ENCODE results near the gene CACNA1C.

CACNA1C gene

DNA sequence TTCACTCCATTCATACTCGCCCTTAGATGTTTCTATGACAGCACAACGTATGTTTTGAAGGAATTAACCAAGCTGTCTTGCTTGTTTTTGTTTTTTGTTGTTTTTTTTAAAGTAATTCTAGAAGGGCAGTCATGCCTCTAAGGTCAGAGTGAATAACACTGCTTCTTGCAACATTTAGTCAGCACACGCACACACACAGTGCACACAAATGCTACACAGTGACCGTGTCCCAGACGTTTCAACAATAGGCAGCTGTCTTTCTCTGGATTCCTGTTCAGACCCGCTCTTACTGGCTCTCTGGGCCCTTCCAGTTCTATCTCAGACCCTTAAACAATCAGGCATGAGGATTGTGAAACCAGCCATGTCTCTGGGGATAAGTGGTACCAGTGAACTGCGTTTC, 391.0 kb downstream of the CACNA1C start:
- Histone ChIP-seq H3K4me1 (ENCODE audit: control insufficient read depth, insufficient read depth, low read length) (peaks cover 7% of the 10 kb centered on the region), H3K36me3 (ENCODE audit: control insufficient read depth, insufficient read depth, low read length) (no peaks in the 10 kb centered on the region), H3K27me3 (ENCODE audit: control insufficient read depth, insufficient read depth, low read length) (no peaks in the 10 kb centered on the region), H3K27ac (ENCODE audit: low read depth, low read length) (no peak overlapping the region), H3K9ac (ENCODE audit: low read length) (no peak overlapping the region), H3K4me3 (ENCODE audit: low read length) (no peak overlapping the region)

DNA sequence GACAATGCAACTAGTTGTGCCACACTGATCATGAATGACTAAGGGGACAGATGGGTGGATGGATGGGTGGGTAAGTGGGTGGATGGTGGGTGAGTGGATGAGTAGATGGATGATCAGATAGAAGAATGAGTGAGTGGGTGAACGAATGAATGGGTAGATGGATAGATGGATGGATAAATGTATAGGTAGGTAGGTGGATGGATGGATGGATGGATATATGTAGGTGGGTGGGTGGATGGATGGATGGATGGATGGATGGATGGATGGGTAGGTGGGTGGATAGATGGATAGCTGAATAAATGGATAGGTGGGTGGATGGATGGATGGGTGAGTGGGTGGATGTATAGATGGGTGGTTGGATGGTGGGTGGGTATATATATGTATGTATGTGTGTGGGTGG, 393.2 kb downstream of the CACNA1C start:
- H3K27ac ChIP-seq (ENCODE audit: low read depth, low read length): no peak overlapping the region
- no peak overlapping the region for H3K4me3 ChIP-seq (ENCODE audit: low read length)
- no peaks in the 10 kb centered on the region for H3K4me1 ChIP-seq (ENCODE audit: control insufficient read depth, insufficient read depth, low read length)
- H3K9ac ChIP-seq (ENCODE audit: low read length): no peak overlapping the region
- no peaks in the 10 kb centered on the region for H3K27me3 ChIP-seq (ENCODE audit: control insufficient read depth, insufficient read depth, low read length)
- no peaks in the 10 kb centered on the region for H3K36me3 ChIP-seq (ENCODE audit: control insufficient read depth, insufficient read depth, low read length)

DNA sequence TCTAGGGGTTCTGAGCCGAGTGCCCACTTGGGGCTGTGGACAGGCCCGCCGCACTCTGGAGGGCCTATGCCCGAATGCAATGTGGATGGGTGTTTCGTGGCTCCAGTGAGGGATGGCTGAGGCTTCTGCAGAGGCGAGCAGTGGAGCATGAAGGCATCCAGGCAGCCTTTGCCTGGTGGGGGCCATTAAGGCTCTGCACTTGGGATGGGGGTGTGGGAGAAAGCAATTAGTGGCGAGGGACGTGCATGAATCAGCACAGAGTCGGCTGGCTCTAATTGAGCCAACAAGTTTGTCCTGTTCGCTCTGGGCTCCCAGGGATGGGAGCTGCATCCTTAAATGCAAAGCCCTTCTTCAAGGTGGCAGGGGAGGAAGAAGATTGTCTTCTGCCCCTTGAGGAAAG, 395.1 kb downstream of the CACNA1C start:
- no peaks in the 10 kb centered on the region for H3K4me1 ChIP-seq (ENCODE audit: control insufficient read depth, insufficient read depth, low read length)
- no peak overlapping the region for H3K27ac ChIP-seq (ENCODE audit: low read depth, low read length)
- no peaks in the 10 kb centered on the region for H3K36me3 ChIP-seq (ENCODE audit: control insufficient read depth, insufficient read depth, low read length)
- no peak overlapping the region for H3K4me3 ChIP-seq (ENCODE audit: low read length)
- H3K27me3 ChIP-seq (ENCODE audit: control insufficient read depth, insufficient read depth, low read length): no peaks in the 10 kb centered on the region
- no peak overlapping the region for H3K9ac ChIP-seq (ENCODE audit: low read length)

DNA sequence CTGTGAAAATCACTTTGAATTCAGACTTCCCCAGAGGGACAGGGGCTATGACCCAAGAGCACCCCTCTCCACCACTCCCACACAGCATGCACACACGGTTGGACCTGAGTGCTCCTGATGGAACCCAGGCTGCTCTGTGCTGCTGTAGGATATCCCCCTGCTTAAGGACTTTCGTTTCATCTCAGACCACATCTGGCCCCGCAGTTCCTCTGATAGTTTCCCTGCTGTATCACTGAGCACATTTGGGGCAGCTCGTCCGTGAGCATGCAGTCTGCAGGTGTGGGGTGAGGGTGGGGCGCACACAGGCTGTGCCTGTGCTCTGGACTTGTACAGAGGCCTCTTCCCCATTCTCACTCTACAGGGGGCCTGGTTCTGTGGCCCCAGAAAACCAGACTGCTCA, 396.8 kb downstream of the CACNA1C start:
- H3K27me3 ChIP-seq (ENCODE audit: control insufficient read depth, insufficient read depth, low read length): no peaks in the 10 kb centered on the region
- no peaks in the 10 kb centered on the region for H3K36me3 ChIP-seq (ENCODE audit: control insufficient read depth, insufficient read depth, low read length)
- H3K4me3 ChIP-seq (ENCODE audit: low read length): no peak overlapping the region
- no peak overlapping the region for H3K27ac ChIP-seq (ENCODE audit: low read depth, low read length)
- H3K4me1 ChIP-seq (ENCODE audit: control insufficient read depth, insufficient read depth, low read length): no peaks in the 10 kb centered on the region
- H3K9ac ChIP-seq (ENCODE audit: low read length): no peak overlapping the region

- H3K27ac ChIP-seq (ENCODE audit: low read depth, low read length): no peak overlapping the region
- H3K4me1 ChIP-seq (ENCODE audit: control insufficient read depth, insufficient read depth, low read length): no peaks in the 10 kb centered on the region
- no peaks in the 10 kb centered on the region for H3K27me3 ChIP-seq (ENCODE audit: control insufficient read depth, insufficient read depth, low read length)
- H3K9ac ChIP-seq (ENCODE audit: low read length): no peak overlapping the region
- H3K4me3 ChIP-seq (ENCODE audit: low read length): no peak overlapping the region
- H3K36me3 ChIP-seq (ENCODE audit: control insufficient read depth, insufficient read depth, low read length): no peaks in the 10 kb centered on the region
These were observed 397.8 kb downstream of the CACNA1C start for GRCh38 chr12:2450553-2450952.

DNA sequence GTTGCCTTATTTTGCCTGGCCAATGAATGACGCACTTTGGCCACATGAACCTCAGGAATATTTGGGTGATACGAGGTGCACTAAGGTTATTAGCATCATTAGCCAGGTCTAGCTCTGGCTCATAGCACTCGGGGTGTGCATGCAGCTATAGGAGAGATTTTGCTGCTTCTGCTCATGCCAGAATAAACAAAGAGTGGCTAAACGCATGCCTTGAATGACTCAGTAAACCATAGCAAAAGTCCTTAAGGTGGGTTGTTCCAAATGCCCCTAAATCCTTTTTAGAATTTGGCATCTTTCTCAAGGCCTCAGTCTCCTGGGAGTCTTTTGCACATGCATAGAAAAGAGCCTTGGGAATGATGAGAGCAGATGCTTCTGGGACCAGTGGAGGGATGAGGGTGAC, 398.2 kb downstream of the CACNA1C start:
- Histone ChIP-seq H3K4me1 (ENCODE audit: control insufficient read depth, insufficient read depth, low read length) (no peaks in the 10 kb centered on the region), H3K27me3 (ENCODE audit: control insufficient read depth, insufficient read depth, low read length) (no peaks in the 10 kb centered on the region), H3K36me3 (ENCODE audit: control insufficient read depth, insufficient read depth, low read length) (no peaks in the 10 kb centered on the region), H3K27ac (ENCODE audit: low read depth, low read length) (no peak overlapping the region), H3K9ac (ENCODE audit: low read length) (no peak overlapping the region), H3K4me3 (ENCODE audit: low read length) (no peak overlapping the region)

DNA sequence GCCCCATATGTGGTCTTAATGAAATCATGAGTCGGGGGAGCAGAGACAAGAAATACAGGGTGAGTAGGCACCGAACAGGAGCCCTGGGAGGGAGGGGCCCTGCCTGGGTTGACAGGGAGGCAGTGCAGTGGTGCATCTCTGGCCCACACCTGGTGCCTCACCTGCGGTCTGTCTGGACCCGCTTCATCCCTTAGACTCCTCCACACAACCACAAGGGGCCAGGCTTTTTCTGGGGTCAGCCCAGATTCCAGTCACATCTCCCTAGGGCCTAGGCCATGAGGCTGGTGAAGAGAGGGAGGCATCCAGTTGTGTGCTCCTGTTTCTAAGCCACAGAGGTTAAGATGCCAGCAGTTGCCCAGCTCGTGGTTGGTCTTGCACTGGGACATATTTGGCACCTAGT, 398.7 kb downstream of the CACNA1C start:
- H3K4me3 ChIP-seq (ENCODE audit: low read length): no peak overlapping the region
- H3K9ac ChIP-seq (ENCODE audit: low read length): no peak overlapping the region
- no peak overlapping the region for H3K27ac ChIP-seq (ENCODE audit: low read depth, low read length)
- no peaks in the 10 kb centered on the region for H3K36me3 ChIP-seq (ENCODE audit: control insufficient read depth, insufficient read depth, low read length)
- no peaks in the 10 kb centered on the region for H3K4me1 ChIP-seq (ENCODE audit: control insufficient read depth, insufficient read depth, low read length)
- H3K27me3 ChIP-seq (ENCODE audit: control insufficient read depth, insufficient read depth, low read length): no peaks in the 10 kb centered on the region

- H3K9ac ChIP-seq (ENCODE audit: low read length): no peak overlapping the region
- no peak overlapping the region for H3K27ac ChIP-seq (ENCODE audit: low read depth, low read length)
- H3K4me3 ChIP-seq (ENCODE audit: low read length): no peak overlapping the region
- H3K36me3 ChIP-seq (ENCODE audit: control insufficient read depth, insufficient read depth, low read length): no peaks in the 10 kb centered on the region
- H3K27me3 ChIP-seq (ENCODE audit: control insufficient read depth, insufficient read depth, low read length): no peaks in the 10 kb centered on the region
- no peaks in the 10 kb centered on the region for H3K4me1 ChIP-seq (ENCODE audit: control insufficient read depth, insufficient read depth, low read length)
These were observed 400.4 kb downstream of the CACNA1C start for GRCh38 chr12:2453076-2453760.

DNA sequence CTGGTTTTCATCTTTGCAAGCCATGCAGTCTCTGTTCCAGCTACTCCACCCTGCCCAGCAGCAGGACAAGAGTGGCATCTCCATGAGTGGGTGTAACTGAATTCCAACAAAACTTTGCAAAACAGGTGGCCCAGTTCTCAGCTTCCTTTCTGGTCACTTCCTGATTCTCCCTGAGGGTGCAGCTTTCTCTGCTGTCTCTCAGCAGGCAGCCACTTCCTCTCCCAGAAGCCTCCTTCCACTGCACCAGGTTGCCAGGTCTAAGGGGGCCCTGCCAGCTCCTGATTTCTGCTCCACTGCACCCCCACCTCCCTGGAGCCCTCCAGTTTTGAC, 400.9 kb downstream of the CACNA1C start:
- no peak overlapping the region for H3K4me3 ChIP-seq (ENCODE audit: low read length)
- H3K36me3 ChIP-seq (ENCODE audit: control insufficient read depth, insufficient read depth, low read length): no peaks in the 10 kb centered on the region
- H3K9ac ChIP-seq (ENCODE audit: low read length): no peak overlapping the region
- H3K27me3 ChIP-seq (ENCODE audit: control insufficient read depth, insufficient read depth, low read length): no peaks in the 10 kb centered on the region
- H3K4me1 ChIP-seq (ENCODE audit: control insufficient read depth, insufficient read depth, low read length): no peaks in the 10 kb centered on the region
- H3K27ac ChIP-seq (ENCODE audit: low read depth, low read length): no peak overlapping the region

DNA sequence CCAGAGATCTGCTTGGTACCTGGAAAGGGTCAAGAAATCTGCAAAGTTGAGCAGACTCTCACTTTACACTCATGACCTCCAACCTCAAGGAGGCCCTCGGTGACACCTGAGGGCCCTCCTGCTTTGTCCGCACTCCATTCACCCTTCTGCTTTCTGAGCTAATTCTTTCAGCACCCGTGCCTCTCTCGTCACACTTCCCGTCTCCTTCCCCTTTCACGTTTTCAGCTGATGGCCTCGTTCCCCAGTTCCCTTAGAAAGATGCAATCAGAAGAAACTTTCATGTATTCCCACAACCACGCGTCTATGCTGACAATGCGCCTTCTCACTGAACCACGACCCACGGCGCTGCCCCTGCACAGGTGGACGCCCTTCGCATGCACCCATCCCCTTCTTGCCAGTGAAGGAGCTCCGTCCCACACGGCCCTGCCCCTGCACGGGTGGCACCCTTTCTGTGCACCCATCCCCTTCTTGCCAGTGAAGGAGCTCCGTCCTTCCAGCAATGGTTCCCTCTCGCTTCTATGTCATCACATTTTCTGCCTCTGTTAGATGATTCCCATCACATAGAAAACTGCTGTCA, 401.9 kb downstream of the CACNA1C start:
- H3K27ac ChIP-seq (ENCODE audit: low read depth, low read length): no peak overlapping the region
- no peak overlapping the region for H3K9ac ChIP-seq (ENCODE audit: low read length)
- no peaks in the 10 kb centered on the region for H3K27me3 ChIP-seq (ENCODE audit: control insufficient read depth, insufficient read depth, low read length)
- H3K4me1 ChIP-seq (ENCODE audit: control insufficient read depth, insufficient read depth, low read length): no peaks in the 10 kb centered on the region
- no peak overlapping the region for H3K4me3 ChIP-seq (ENCODE audit: low read length)
- H3K36me3 ChIP-seq (ENCODE audit: control insufficient read depth, insufficient read depth, low read length): no peaks in the 10 kb centered on the region

DNA sequence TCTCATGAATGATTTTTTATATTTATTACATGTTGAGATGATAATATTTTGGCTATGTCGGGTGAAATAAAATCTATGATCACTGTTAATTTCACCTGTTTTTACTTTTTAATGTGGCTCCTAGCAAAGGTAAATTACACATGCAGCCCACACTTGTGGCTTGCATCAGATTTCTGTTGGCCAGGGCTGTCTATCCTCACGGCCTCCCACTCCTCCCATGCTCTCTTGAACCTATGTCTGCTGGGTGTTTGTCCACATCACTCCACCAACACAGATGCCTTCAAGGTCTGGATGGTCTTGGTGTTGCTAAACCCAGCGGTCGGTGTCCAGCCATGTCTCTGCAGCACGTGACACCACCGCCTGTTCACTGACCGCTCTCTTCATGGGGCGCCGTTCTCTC, 402.6 kb downstream of the CACNA1C start:
- Histone ChIP-seq H3K36me3 (ENCODE audit: control insufficient read depth, insufficient read depth, low read length) (no peaks in the 10 kb centered on the region), H3K27ac (ENCODE audit: low read depth, low read length) (no peak overlapping the region), H3K27me3 (ENCODE audit: control insufficient read depth, insufficient read depth, low read length) (no peaks in the 10 kb centered on the region), H3K9ac (ENCODE audit: low read length) (no peak overlapping the region), H3K4me3 (ENCODE audit: low read length) (no peak overlapping the region), H3K4me1 (ENCODE audit: control insufficient read depth, insufficient read depth, low read length) (no peaks in the 10 kb centered on the region)

DNA sequence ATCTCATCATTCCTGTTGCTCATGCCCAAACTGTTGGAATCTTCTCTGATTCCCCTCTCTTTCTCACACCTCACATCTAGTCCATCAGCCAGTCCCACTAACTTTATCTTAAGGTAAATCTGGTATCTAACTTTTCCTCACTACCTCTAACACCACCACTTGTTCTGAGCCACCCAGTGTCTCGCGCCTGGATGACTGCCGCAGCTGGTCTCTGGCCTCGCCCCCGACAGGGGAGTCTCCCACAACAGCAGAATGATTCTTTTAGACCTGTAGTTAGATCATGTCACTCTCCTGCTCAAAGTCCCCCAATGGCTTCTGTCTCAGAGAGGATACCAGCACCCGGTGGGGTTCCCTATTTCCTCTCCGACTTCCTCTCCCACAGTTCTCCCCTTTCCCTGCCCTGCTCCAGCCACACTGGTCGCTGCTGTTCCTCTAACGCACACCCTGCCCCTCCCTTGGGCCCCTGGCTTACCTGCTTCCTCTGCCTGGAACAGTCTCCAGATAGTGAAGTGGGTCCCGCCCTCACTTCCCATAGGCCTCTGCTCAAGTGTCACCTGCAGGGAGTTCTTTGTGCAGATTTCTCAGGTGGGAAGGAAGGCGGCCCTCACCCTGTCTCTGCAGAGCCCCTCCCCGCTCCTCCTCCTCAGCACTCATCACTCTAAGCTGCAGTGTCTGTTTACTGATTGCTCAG, 403.5 kb downstream of the CACNA1C start:
- no peak overlapping the region for H3K9ac ChIP-seq (ENCODE audit: low read length)
- H3K4me1 ChIP-seq (ENCODE audit: control insufficient read depth, insufficient read depth, low read length): no peaks in the 10 kb centered on the region
- H3K36me3 ChIP-seq (ENCODE audit: control insufficient read depth, insufficient read depth, low read length): no peaks in the 10 kb centered on the region
- no peak overlapping the region for H3K27ac ChIP-seq (ENCODE audit: low read depth, low read length)
- H3K27me3 ChIP-seq (ENCODE audit: control insufficient read depth, insufficient read depth, low read length): no peaks in the 10 kb centered on the region
- H3K4me3 ChIP-seq (ENCODE audit: low read length): no peak overlapping the region

- H3K4me3 ChIP-seq (ENCODE audit: low read length): no peak overlapping the region
- no peak overlapping the region for H3K27ac ChIP-seq (ENCODE audit: low read depth, low read length)
- no peaks in the 10 kb centered on the region for H3K27me3 ChIP-seq (ENCODE audit: control insufficient read depth, insufficient read depth, low read length)
- H3K36me3 ChIP-seq (ENCODE audit: control insufficient read depth, insufficient read depth, low read length): no peaks in the 10 kb centered on the region
- H3K4me1 ChIP-seq (ENCODE audit: control insufficient read depth, insufficient read depth, low read length): no peaks in the 10 kb centered on the region
- H3K9ac ChIP-seq (ENCODE audit: low read length): no peak overlapping the region
These were observed 404.0 kb downstream of the CACNA1C start for GRCh38 chr12:2456813-2457186.
